Activated T-cell treated with anti-CD3 and anti-CD28 coated beads, Interleukin-2, amount 50 U/mL, for 24 hours (primary cell): ENCODE measurements around the gene NNT.
"Not testable (repeated sequence)": the region's sequence is repeated elsewhere in the genome, so short reads cannot be mapped to it uniquely, and the experiment has no call there.

Experiments
- DNase-seq: peaks from one replicate; pipeline ENCODE4 v3.0.0-alpha.2; 2020
- H3K27ac Mint-ChIP-seq: 2 replicates; pipeline ENCODE4 v1.8.0; 2020; ENCODE audit warnings: mild to moderate bottlenecking, mixed read lengths
- H3K27me3 Mint-ChIP-seq: 2 replicates; pipeline ENCODE4 v1.8.0; 2020; ENCODE audit warnings: mixed read lengths
- H3K36me3 Mint-ChIP-seq: 2 replicates; pipeline ENCODE4 v1.8.0; 2020; ENCODE audit warnings: low read depth, mixed read lengths
- H3K4me1 Mint-ChIP-seq: 2 replicates; pipeline ENCODE4 v1.8.0; 2020; ENCODE audit warnings: low read depth, mixed read lengths
- H3K4me3 Mint-ChIP-seq: 2 replicates; pipeline ENCODE4 v1.8.0; 2020; ENCODE audit warnings: mild to moderate bottlenecking, moderate library complexity, mixed read lengths
- H3K9me3 Mint-ChIP-seq: 2 replicates; pipeline ENCODE4 v1.8.0; 2020; ENCODE audit warnings: mixed read lengths

Gene NNT

DNA sequence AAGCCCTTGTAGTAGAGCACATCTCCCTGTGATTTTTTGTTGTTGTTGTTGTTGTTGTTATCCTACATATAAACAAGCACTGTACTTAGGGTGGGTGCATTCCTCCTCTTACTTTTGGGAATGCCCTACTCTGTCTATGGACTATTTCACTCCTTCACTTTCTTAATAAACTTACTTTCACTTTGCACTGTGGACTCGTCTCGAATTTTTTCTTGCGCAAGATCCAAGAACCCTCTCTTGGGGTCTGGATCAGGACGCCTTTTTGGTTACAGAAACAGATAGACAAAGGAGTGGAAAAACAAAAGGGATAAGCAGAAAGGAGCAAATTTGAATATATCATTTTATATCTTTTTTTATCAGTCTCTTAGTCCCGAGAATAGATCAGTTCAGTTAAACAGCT lies 31.7 kb upstream of the NNT start:
- no peak overlapping the region for H3K27ac Mint-ChIP-seq
- no peaks in the 10 kb centered on the region for H3K9me3 Mint-ChIP-seq
- no peaks in the 10 kb centered on the region for H3K27me3 Mint-ChIP-seq
- peaks cover 4% of the 10 kb centered on the region for H3K4me1 Mint-ChIP-seq
- H3K36me3 Mint-ChIP-seq = peaks cover 11% of the 10 kb centered on the region
- no peak for DNase-seq
- H3K4me3 Mint-ChIP-seq = no peak overlapping the region

DNA sequence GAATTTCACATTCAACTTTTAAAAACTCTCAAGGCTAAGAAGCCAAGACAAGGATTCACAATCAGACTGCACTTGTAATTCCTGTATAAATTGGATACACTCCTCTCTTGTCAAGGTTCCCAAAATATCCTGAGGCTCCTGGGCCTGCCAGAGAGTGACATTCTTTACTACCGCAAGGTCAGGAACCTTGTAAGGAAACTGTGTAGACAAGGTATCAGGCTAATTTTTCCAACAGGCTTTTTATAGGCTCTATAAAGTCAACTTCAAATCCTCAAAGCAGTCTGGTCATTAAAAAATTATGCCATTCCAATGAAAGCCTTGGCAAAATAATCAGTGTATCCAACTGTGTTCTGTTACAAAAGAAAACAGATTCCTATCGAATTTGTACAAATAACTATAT lies 30.6 kb upstream of the NNT start:
- Mint-ChIP-seq H3K27ac (no peak overlapping the region), H3K4me3 (no peak overlapping the region), H3K4me1 (peaks cover 4% of the 10 kb centered on the region), H3K27me3 (no peaks in the 10 kb centered on the region), H3K36me3 (peaks cover 20% of the 10 kb centered on the region), H3K9me3 (no peaks in the 10 kb centered on the region)
- no peak for DNase-seq

DNA sequence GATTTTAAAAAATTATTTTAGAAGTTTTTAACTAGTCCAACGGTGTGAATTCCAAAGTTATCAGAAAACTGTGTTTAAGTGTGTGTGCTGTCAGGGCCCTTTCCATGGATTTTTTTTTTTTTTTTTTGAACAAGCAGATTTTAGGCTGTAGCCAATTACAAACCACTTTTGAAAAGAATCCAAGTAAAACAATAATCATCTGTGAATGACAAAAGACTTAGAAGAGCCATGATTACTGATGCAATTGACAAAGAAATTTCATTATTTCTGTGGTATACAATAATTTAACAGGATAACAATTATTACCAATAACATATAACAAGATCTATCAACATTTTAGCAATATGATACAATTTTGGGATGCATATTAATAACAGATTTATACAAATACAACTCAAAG lies 29.9 kb upstream of the NNT start:
- Mint-ChIP-seq H3K4me3 (no peak overlapping the region), H3K9me3 (no peaks in the 10 kb centered on the region), H3K27ac (no peak overlapping the region), H3K27me3 (no peaks in the 10 kb centered on the region), H3K36me3 (peaks cover 20% of the 10 kb centered on the region), H3K4me1 (peaks cover under 1% of the 10 kb centered on the region)
- no peak for DNase-seq

DNA sequence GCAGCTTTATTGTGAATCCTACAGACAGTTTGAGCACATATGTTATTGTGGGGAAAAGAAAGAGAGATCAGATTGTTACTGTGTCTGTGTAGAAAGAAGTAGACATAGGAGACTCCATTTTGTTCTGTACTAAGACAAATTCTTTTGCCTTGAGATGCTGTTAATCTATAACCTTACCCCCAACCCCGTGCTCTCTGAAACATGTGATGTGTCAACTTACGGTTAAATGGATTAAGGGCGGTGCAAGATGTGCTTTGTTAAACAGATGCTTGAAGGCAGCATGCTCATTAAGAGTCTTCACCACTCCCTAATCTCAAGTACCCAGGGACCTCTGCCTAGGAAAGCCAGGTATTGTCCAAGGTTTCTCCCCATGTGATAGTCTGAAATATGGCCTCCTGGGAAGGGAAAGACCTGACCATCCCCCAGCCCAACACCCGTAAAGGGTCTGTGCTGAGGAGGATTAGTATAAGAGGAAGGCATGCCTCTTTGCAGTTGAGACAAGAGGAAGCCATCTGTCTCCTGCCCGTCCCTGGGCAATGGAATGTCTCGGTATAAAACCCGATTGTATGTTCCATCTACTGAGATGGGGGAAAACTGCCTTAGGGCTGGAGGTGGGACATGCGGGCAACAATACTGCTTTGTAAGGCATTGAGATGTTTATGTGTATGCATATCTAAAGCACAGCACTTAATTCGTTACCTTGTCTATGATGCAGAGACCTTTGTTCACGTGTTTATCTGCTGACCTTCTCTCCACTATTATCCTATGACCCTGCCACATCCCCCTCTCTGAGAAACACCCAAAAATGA lies 22.4 kb upstream of the NNT start:
- peaks cover 26% of the 10 kb centered on the region for H3K36me3 Mint-ChIP-seq
- not testable (repeated sequence) for H3K4me3 Mint-ChIP-seq, H3K27ac Mint-ChIP-seq, DNase-seq, H3K4me1 Mint-ChIP-seq, H3K27me3 Mint-ChIP-seq, H3K9me3 Mint-ChIP-seq

DNA sequence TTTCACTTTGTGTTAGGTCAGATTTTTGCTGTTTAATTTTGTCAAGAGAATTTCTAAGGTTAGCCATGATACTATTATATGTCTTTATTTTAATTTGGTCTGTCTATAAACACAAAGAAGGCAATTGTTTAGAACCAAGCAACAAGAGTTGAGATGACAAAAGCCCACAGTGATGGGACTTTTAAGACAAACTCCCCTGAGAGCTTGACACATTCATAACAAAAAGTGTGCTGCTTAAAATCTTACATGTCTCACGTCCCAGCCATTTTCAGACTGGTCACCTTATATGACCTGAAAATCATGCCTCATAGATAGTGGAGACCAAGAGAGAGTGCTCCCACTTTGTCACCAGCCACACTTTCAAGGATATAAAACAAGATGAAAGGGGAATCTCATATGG lies 21.6 kb upstream of the NNT start:
- Mint-ChIP-seq H3K27ac (no peak overlapping the region), H3K4me3 (no peak overlapping the region), H3K4me1 (no peaks in the 10 kb centered on the region), H3K27me3 (no peaks in the 10 kb centered on the region), H3K9me3 (no peaks in the 10 kb centered on the region), H3K36me3 (peaks cover 21% of the 10 kb centered on the region)
- no peak for DNase-seq

DNA sequence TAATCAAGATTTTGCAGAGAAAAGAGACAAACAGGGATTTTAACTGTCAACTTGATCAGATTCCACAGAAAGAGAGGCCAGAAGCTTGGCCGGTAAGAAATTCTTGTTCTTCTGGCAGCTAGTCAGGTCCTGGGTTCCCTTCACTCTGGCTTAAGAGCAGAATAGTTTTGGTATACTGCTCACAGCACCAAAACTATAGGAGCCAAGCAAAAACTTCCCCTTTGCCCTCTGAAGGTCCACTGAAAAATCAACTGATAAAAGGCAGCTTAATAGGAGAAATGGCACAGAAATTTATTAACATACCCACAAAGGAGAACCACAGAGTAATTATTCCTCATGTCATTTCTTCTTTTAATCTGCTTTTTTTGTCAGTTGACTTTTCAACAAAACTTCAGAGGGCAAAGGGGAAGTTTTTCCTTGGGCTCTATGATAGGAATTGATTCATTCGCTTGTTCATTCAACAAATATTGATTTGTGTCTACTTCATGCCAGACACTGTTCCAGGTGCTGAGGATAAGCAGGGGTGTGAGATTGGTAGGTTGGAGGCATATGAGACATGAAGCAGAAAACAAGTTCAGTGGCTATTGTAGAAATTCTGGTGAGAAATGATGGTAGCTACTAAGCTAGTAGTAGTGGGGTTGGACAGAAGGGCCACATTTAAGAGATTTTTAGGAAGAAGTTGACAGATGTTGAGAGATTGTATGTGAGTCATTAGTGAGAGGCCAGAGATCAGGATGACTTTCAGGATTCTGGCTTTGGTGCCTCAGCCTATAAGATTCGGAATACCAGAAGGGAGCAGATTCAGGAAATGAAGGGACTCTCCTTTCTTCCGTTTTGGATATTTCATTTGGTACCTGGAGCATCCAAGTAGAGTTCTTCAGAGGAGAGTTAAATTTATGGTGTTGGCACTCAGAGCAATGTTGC lies 20.6 kb upstream of the NNT start:
- H3K36me3 Mint-ChIP-seq = peaks cover 19% of the 10 kb centered on the region
- no peaks in the 10 kb centered on the region for H3K4me1 Mint-ChIP-seq
- no peak for DNase-seq
- H3K27ac Mint-ChIP-seq = no peak overlapping the region
- no peak overlapping the region for H3K4me3 Mint-ChIP-seq
- no peaks in the 10 kb centered on the region for H3K9me3 Mint-ChIP-seq
- H3K27me3 Mint-ChIP-seq = no peaks in the 10 kb centered on the region

DNA sequence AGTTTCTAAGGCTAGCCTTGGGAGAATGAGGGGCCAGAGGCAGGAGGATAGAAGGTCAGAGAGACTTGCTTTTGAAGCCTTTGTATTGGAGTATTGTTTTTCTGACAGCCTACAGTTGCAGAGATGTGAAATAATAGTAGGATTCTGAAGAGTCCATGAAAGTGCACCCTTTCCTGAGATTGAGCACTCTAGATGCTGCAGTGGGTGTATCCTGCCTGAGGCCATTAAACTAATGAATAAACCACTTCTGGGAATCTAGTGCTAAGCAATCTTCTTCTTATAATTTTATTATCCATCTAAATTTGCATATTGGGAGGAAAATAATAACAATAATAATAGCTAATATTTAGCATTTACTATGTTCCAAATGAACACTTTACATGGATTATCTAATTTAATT lies 19.3 kb upstream of the NNT start:
- Mint-ChIP-seq H3K27ac (no peak overlapping the region), H3K4me1 (no peaks in the 10 kb centered on the region), H3K27me3 (no peaks in the 10 kb centered on the region), H3K36me3 (peaks cover 22% of the 10 kb centered on the region), H3K9me3 (no peaks in the 10 kb centered on the region), H3K4me3 (no peak overlapping the region)
- no peak for DNase-seq

DNA sequence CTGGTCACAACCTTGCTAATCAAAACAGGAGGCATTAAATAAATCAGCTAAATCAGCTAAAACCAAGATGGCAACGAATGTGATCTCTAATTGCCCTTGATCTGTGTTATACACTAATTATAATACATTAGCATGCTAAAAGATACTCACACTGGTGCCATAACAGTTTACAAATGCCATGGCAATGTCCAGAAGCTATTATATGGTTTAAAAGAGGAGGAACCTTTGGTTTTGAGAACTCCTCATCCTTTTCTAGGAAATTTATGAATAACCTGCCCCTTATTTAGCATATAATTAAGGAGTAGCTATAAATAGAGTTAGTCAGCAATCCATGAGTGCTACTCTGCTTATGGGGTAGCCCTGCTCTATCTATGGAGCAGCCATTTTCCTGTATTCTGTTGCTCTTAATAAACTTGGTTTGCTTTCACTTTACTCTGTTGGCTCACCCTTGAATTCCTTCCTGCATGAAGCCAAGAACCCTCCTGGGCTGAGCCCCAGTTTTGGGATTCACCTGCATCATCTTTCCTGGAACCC lies 18.7 kb upstream of the NNT start:
- DNase-seq = no peak
- Mint-ChIP-seq H3K27me3 (no peaks in the 10 kb centered on the region), H3K4me1 (no peaks in the 10 kb centered on the region), H3K36me3 (peaks cover 22% of the 10 kb centered on the region), H3K9me3 (no peaks in the 10 kb centered on the region), H3K27ac (no peak overlapping the region), H3K4me3 (no peak overlapping the region)

DNA sequence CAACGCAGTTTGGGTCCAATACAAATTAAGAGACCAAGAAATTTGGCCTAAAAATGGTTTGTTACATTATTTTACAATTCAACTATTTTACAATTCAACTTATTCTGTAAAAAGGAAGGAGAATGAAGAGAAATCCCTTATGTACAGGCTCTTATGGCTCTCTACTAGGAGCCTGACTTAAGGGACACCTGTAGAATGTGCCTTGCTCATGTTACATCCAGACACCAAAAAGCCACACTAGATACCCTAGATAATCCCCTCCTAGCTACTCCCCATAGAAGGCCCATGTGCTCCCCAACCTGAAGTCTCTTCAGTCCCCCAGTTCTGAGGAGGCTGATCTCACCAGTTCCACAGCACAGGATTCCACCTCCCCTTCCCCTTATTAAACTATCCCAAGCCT lies 14.1 kb upstream of the NNT start:
- no peak for DNase-seq
- Mint-ChIP-seq H3K27me3 (no peaks in the 10 kb centered on the region), H3K4me3 (no peak overlapping the region), H3K4me1 (no peaks in the 10 kb centered on the region), H3K36me3 (peaks cover 15% of the 10 kb centered on the region), H3K27ac (no peak overlapping the region), H3K9me3 (no peaks in the 10 kb centered on the region)

DNA sequence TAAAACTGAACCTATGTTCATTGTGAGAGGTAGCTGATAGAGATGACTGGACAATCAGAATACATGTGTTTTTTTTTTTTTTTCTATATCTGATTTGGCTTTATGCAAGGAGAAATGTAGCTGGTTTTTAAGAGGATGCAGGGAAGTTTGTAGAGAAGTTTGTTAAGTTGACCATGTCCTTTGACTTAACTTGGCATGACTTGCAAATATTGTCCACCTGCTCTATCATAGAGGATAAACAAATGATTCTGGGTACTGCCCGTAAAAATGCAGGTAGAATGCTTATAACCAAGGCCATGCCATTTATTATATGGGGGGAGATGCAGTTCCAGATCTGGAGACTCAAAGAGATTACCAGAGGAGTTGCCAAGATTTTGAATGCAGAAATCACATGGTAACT lies 13.7 kb upstream of the NNT start:
- Mint-ChIP-seq H3K27ac (no peak overlapping the region), H3K36me3 (peaks cover 15% of the 10 kb centered on the region), H3K27me3 (no peaks in the 10 kb centered on the region), H3K9me3 (no peaks in the 10 kb centered on the region), H3K4me3 (no peak overlapping the region), H3K4me1 (no peaks in the 10 kb centered on the region)
- DNase-seq = no peak

DNA sequence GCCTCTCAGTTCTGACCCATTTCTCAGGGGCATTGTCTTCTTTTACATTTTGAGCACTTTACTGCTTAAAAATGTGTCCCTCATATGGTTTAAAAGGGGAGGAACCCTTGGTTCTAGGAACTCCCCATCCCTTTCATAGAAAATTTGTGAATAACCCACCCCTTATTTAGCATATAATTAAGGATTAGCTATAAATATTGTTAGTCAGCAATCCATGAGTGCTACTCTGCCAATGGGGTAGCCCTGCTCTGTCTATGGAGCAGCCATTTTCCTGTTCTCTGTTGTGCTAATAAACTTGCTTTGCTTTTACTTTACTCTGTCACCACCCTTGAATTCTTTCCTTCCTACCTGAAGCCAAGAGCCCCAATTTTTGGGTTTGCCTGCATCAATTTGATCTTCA lies 12.3 kb upstream of the NNT start:
- Mint-ChIP-seq H3K4me1 (no peaks in the 10 kb centered on the region), H3K9me3 (no peaks in the 10 kb centered on the region), H3K4me3 (no peak overlapping the region), H3K36me3 (peaks cover 15% of the 10 kb centered on the region), H3K27ac (no peak overlapping the region), H3K27me3 (no peaks in the 10 kb centered on the region)
- no peak for DNase-seq

DNA sequence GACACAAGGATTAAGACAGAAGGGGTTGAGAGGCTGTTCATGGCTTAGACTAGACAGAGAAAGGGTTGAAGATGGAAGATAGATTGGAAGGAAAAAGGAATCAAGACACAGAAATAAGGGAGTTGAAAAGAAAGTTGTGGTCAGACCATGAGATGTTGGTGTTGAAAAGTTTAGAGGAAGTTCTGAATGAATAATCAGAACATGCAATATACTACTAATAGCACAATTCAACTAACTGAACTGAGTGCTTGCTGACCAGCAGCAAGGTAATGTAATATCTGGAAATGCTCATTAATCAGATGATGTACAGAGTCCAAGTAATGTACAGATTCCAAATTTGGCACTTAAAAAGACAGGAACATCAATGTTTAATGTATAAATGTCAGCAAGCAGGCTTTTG lies 10.6 kb upstream of the NNT start:
- no peaks in the 10 kb centered on the region for H3K27me3 Mint-ChIP-seq
- H3K4me3 Mint-ChIP-seq = no peak overlapping the region
- DNase-seq = no peak
- no peaks in the 10 kb centered on the region for H3K9me3 Mint-ChIP-seq
- H3K27ac Mint-ChIP-seq = no peak overlapping the region
- peaks cover 15% of the 10 kb centered on the region for H3K36me3 Mint-ChIP-seq
- no peaks in the 10 kb centered on the region for H3K4me1 Mint-ChIP-seq

DNA sequence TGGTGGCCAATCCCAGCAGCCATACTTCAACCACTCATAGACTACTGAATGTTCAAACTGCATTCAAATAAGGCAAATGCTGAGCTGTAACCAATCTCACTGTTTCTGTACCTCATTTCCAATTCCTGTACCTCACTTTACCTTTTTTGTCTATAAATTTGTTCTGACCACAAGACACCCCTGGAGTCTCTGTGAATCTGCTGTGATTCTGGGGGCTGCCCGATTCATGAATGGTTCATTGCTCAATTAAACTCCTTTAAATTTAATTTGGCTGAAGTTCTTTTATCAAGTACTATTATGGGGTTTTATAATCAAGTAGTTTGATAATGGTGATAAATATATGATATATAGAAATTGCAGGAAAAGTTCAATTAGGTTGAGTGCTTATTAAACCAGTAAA lies 4.1 kb upstream of the NNT start:
- not testable (repeated sequence) for DNase-seq, H3K27me3 Mint-ChIP-seq, H3K4me3 Mint-ChIP-seq, H3K27ac Mint-ChIP-seq, H3K9me3 Mint-ChIP-seq
- H3K36me3 Mint-ChIP-seq = peaks cover 27% of the 10 kb centered on the region
- peaks cover 24% of the 10 kb centered on the region for H3K4me1 Mint-ChIP-seq

DNA sequence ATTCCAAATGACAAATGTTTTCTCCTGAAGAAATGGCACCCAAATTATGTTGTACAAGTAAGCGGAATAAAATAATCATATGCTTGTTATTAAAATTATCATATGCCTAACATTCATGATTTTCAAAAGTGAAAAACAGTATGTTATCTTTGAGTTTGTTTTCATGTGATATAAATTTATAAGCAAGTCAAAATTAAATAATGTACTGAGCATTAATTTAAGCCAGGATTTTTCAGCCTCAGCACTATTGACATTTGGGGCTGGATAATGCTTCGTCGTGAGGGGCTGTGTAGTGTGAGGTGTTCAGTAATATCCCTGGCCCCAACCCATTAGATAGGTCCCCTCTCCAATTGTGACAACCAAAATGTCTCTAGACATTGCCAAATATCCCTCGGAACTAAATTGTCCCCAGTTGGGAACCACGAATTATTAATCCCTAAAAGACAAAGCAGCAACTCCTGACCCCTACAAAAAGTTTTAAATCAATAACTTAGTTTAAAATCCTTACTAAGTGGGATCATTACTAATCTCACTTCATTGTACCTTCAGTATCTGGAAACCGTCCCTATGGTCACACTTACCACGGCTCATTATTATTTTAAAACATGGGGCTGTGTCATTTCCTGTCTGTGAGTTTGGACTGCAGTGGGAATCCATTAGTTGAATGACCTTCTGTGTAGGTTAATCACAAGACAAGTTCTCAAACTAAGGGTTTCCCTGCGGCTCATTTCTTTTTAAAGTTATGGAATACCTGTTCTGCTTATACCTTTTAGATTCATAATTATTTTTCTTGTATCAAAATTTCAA lies 1.3 kb upstream of the NNT start:
- peak overlapping the region; percentile 88 for H3K27ac Mint-ChIP-seq
- peaks cover 41% of the 10 kb centered on the region for H3K4me1 Mint-ChIP-seq
- H3K4me3 Mint-ChIP-seq = peak overlapping the region; percentile 88
- H3K9me3 Mint-ChIP-seq = no peaks in the 10 kb centered on the region
- H3K27me3 Mint-ChIP-seq = no peaks in the 10 kb centered on the region
- no peak for DNase-seq
- H3K36me3 Mint-ChIP-seq = peaks cover 36% of the 10 kb centered on the region
